Measurements from ENCODE around the gene IER5.
"Not testable (repeated sequence)": the region's sequence is repeated elsewhere in the genome, so short reads cannot be mapped to it uniquely, and the experiment has no call there.

Gene IER5

DNA sequence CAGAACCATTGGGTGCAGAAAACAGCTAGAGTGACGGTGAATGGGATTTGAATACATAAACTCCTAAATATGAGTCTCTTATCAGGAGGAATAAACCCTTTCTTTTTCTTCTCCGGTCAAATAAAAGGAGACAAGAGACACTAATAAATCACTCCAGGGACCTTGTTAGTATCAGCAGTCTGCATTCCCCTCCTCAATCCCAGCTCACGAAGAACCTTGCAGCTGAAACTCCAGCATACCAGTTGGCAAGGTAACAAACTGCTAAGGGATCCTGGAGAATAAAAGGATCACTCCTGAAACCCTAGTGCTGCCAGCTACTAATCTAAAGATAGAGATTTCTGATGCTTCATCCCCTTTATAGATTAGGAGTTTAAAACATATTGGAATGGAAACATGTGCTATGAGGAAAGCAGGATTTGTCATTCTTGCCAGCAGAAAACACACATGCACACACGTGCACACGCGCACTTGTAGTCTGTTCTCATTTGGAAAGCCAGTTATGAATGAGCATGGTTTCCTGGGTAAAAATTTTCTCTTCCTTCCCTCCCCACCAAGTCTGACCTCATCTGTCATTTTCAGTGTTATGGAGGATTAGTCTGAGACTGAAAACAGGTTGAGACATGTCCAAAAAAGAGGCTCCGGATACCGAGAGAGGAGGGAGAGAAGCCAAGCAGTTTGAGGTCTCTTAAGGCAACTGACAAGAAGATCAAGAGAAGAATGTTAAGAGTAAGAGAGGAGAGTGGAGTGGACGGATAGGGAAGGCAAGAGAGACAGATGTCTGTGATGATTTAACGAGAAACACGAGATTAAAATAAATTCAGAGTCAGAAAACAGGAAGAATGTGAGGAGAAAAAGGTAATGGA lies 10.9 kb downstream of the IER5 start:
- DNase-seq: no peak

- DNase-seq: no peak
Observed at GRCh38 chr1:181100015-181100905, 11.8 kb downstream of the IER5 start.

DNA sequence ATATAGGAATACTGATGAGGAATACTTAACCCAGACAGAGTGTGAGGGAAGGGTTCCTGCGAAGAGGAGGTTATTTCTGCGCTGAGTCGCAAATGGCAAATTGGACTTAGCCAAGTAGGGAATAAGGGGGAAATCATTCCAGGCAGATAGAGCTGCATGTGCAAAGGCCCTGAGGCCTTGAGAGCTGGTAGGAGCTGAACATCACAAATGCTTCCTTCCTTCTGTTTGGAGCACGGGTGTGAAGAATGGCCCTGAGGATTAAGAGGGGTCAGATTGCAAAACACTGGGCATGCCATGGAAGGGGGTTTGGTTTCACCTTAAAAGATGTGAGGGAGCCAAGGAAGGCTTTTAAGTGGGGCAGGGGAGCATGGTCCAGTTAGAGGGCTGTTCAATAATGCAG lies 12.4 kb downstream of the IER5 start:
- no peak for DNase-seq

DNA sequence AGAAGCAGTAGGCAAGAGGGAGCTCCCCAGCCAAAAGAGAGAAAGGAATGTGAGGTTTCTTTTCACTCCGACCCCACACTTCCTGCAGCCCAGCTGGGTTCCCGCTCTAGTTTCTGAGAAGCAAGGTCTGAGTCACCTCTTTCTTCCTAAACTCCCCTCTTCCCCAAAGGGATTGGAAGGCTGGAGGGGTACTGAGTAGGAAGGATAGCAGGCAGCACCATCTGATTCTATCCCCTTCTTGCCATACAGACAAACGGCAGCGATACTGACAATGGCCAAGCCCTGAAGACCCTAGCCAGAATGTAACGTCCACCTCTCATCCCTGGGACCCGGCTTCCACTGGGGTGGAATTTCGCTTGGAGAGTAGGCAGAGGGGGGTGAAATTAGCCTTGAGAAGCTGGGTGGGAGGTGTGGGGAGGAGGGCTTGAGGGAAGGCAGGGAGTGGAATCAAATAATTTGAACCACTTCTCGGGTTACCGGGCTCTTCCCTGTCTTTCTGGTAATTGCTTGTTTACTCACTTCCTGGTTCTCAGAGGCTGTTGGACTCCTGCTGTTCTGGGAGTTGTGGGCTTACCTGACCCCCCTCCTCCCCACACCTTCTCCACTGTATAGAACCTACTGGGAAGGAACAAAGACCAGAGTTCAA lies 13.2 kb downstream of the IER5 start:
- DNase-seq: no peak

- no peak for DNase-seq
Observed at GRCh38 chr1:181102841-181103240, 14.3 kb downstream of the IER5 start.

GRCh38 chr1:181103399-181103798 lies 14.9 kb downstream of the IER5 start:
- no peak for DNase-seq

DNA sequence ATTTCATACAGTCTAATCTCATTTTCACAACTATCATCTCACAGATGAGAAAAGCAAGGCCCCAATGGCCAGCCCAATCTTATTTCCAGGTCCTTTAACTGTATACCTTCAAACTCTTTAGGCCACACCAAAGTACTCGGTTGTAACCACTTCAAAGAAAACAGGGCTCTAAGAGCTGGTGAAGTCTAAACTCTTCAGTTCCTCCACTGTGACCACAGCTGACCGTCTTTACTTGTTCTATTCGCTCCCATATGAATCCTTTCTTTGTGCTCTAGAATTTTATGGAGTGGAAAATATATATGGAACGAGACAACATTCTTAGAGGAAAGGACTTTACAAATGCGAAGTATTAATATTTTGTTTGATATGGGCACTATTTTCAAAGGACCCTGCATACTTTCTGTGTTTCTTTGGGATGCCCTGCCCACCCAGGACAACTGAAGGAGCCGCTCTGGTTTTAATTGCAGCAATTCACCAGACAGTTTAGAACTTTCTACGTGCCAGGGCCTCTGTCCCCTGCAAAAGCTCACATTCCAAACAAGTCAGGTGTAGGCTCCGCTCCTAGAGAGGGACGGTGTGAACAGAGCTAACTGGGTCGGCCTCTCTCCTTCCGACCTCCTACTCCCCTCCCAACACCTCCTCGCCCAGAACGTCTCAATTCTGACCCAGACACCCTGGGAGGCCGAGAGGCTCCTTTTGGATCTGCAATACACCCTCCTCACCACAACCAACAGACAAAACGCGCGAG lies 15.7 kb downstream of the IER5 start:
- no peak for DNase-seq

DNA sequence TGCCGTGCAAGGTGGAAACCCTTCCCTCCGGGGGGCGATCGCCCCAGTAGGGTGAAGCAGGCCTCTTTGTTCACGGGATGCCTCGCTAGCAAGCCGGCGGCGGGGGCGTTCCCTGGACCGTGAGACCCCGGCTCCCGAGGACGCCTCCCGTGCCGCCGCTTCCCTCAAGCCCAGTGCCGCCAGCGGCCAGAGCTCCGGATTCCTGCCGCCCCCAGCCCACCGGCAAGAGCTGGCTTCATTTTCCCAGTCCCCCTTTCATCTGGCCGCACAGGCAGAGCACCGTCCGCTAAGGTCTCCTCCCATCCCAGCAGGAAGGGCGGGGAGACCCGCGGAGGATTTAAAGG lies 16.3 kb downstream of the IER5 start:
- DNase-seq: no peak

GRCh38 chr1:181105134-181106021 lies 16.9 kb downstream of the IER5 start:
- peak; percentile 87 for DNase-seq

- no peak for DNase-seq
Observed at GRCh38 chr1:181106022-181106312, 17.5 kb downstream of the IER5 start.

DNA sequence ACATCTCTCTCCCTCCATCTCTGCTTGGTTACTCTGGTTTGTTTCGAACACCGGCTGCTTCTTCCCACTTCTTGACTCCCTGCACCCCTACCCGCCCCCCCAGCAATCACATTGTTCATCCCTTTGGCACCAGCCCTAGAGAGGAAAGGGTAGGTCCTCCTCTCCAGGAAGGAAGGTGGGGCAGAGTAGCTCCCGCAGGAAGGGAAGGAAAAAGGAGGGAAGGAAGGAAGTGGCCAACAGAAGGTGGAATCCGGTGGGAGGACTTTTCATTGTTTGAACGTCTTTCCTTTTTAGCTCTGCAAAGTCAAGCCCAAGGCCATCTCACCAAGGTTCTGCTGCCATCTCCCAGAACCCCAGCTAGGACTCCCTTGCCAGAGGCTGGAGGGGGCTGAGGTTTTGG lies 18.0 kb downstream of the IER5 start:
- DNase-seq: no peak

- no peak for DNase-seq
Observed at GRCh38 chr1:181107711-181108110, 19.2 kb downstream of the IER5 start.

- DNase-seq: no peak
Observed at GRCh38 chr1:181108304-181108867, 19.9 kb downstream of the IER5 start.

DNA sequence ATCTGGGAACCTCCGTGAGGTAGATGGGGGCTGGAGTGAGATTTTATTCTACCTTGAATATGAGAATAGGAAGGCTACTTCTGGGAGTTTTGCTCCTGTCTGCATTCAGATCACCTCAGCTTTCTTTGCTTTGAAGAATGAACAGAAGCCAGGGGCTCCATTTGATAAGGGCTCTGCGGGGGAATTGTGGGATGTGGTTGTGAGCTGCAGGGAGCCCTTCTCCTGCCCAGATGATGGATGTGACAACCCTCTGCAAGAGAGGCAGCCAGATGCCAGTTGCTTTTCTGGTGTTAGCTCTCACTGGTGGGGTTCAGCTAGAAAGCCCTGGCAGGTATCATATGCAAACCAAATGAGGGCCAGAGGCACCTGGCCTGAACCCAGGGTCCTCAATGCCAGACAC lies 21.5 kb downstream of the IER5 start:
- no peak for DNase-seq

GRCh38 chr1:181111559-181111958 lies 23.1 kb downstream of the IER5 start:
- DNase-seq: no peak

DNA sequence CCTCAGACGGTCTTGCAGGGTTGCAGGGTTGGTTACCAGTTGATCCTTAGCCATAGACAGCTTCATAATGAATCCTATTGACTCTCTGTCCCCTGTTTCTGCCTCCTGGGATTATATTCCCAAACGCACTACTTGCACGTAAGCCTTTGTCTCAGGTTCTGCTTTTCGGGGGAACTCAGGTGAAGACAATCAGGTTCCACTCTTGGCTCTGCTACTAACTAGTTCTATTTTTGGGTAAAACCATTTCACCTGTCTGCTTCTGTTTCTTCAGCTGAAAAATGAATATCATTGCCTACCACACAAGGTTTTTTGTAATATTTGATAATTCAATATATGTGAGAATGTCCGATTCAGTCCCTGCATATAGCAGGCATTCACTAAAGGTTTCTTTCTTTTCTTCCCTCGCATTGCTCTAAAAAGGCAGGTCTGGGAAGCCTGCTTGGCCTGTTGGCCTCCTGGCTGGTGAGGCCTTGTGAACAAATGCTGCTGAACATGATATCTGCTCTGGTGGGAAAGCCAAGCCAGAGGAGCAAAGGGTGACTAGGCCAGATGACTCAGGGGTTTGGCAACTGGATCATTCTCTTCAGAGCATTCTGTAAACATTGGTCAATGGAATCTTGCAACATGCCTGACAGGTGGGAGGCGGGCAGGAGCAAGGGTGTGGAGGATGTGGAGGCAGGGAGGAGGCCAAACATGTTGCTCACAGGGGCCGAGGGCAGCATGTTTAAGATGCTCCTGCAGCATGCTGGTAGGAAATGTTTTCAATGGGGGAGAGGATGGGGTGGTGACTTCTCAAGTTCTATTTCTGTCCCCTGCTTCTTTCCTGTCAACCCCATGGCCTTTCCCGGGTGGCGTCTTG lies 23.8 kb downstream of the IER5 start:
- DNase-seq: peak; percentile 67

GRCh38 chr1:181113059-181113641 lies 24.6 kb downstream of the IER5 start:
- no peak for DNase-seq

DNA sequence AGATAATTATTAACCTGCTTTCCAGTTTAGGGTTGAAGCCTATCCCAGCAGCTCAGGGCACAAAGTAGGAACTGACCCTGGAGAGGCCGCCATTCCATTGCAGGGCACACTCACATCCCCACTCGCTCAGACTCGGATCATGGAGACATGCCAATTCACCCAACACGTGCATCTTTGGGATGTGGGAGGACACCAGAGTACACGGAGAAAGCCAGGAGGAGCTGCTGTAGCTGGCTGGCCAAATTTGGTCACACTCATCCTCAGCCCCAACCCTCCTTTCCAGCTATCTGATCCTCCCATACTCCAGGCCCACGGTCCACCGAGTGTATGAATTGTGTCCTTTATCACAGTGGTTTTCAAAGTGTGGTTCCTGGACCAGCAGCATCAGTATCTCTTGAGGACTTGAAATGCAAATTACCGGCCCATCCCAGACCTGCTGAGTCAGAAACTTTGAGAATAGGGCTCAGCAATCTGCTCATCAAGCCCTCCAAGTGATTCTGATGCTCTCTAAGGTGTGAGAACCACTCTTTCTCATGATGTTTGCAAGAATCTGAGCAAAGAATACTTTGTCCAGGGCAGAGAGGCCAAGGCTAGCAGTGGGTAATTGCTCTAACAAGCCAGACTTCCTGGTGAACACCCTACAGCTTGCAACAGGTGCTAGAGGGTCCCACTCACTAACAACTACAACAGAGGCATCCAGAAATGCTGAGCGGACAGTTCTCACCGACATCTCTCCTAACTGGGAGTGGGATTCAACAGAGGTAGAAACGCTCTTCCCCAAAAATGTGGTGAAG lies 26.3 kb downstream of the IER5 start:
- no peak for DNase-seq

DNA sequence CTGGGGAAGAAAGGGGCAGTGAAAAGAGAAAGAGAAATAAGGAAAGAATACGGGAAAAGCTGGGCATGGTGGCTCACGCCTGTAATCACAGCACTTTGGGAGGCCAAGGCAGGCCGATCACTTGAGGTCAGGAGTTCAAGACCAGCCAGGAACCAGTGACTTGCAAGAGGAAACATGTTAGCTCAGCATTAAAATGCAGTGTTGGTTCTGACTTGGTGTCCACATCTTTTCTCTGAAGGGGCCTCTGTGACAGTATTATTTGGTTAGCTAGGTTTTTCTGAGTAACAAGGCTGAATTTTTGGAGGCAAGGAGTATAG lies 26.8 kb downstream of the IER5 start:
- no peak for DNase-seq

- DNase-seq: not testable (repeated sequence)
Observed at GRCh38 chr1:181115971-181116370, 27.5 kb downstream of the IER5 start.
